Right lung (tissue), 5 donors: ENCODE measurements around the gene CXCR5. TPM values are rescaled to one million over a fixed set of nuclear protein-coding genes. Genes with fewer than 3 reads are reported as not detected.

Experiments used
- DNase-seq, 2 donors: peaks; one replicate each; pipeline ENCODE4 v3.0.0-alpha.2; 2013
- polyA plus RNA-seq, 5 donors: library from polyadenylated mRNA; unstranded; fragments of 120-200 nt; gene quantifications; one replicate each; pipeline versions ENCODE4 v1.2.1 to v1.2.3, GENCODE V29; 2013; ENCODE audit warnings: inconsistent platforms in 1 of 5, low replicate concordance in 1 of 5; ENCODE audit not compliant: insufficient read length in 5 of 5, insufficient read depth in 1 of 5

Gene CXCR5
- polyA plus RNA-seq, 5 donors, result not detected

DNA sequence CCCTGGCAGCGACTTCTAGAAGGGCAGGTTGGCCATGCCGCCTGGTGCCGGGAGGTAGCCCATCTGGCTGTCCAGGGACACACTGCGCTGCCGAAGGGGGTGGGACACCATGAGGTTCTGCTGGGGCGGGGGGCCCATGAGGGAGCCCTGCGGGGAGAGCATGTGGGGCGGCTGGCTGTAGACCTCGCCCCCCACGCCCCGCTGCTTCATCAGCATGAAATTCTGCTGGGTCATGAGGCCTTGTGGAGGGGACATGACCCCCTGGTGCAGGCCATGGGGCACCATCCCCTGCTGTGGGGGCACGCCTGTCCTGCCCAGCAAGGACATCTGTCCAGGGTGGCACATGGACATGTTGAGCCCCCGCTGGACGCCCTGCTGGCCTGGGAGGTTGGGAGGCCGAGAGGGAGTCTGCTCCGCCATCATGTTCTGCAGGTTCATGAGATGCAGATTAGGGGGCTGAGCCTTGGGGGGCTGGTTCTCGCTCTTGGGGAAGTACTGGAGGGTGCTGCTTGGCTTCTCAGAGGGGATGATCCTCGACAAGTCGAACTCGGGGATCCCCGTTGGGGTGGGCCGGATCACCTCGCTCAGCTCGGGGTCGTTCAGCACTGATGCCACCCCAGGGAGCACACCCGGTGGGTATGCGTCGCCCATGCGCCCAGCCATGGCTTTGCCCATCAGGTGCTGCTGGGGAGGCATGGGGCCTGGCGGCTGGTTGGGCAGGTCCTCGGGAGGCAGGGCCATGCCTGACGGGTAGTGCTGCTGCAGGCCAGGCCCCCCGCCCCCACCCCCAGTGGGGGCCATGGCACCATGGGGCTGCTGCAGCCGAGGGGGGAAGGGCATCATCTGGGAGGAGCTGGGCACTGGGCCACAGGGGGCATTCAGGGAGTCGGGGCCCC is 15.0 kb downstream of the CXCR5 start:
- no peak for DNase-seq

DNA sequence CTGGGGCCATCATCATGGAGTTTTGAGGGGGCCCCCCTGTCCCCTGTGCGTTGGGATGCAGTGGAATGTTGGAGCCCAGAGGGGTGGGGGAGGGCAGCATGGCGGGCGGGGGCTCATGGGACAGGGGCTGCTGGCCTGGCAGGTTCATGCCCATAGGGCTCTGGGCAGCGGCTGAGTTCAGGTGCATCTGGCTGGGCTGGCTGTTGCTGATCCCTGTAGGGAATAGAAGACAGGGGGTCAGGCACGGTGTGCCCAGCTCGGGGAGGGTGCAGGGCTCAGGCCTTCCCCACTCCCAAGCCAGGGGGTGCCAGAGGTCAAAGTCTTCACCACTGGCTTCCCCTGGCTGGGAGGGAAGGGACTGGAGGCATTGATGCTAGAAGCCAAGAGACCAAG is 15.6 kb downstream of the CXCR5 start:
- DNase-seq, result no peak

DNA sequence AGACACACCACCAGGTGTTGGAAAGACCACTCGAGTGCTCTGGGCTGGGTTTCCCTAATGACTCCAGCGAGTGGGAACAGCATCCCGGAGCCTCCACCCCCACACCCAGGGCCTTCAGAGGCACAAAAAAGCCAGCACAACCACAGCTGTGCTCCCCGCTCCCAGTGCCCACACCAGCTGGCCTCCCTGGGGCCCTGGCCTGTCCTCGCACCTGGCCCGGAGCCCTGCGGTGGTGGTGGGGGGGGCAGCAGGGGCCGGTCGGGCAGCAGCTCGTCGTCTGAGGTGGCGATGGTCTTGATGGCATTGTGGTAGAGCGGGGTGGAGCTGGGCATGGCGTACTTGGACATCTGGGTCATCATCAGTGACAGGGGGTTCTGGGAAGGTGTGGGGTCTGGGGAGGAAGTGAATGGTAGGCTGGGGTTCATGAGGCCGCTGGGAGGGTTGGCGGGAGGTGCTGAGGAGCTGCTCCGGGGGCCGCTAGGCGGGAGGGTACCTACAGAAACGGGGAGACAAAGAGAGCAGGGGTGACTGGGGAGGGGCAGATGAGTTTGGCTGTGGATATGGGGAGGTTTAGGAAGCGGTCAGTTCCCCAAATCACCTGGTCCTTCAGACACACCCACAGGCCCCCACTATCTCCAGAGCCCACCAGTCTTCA is 16.1 kb downstream of the CXCR5 start:
- no peak for DNase-seq

DNA sequence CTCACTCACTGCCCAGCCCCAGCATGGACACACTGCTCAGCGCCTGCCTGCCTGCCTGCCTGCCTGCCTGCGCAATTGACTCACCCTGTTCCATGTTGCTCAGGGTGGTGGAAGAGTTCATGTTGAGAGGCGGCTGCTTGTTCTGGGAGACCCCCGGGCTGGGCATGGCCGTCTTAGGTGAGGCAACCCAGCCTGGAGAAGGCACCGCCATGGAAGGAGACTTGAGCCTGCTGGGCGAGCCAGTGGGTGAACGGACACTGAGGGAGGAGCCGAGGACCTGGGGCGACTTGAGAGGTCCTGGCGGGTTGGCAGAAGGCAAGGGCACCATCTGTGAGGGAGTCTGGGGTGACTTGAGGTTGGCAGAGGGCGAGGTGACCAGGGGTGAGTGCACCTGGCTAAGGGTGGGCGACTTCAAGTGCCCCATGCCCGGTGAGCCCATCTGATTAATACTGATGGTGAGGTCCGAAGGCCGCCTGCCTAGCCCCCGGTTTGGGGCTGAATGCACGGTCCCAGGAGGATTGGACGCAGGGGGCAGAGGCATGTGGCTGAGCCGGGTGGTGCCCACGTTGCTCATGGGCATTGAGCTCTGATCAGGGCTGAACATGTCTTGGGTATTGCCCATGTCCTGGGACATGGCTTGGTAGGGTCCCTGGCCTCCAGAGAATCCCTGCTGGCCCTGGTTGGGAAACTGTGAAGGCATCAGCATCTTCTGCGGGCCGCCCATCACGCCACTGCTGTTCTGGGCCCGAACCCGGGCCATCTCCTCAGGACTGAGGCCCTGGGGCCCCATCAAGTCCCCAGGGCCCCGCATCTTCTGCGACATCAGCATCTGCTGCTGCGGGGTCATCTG is 17.1 kb downstream of the CXCR5 start:
- no peak for DNase-seq

DNA sequence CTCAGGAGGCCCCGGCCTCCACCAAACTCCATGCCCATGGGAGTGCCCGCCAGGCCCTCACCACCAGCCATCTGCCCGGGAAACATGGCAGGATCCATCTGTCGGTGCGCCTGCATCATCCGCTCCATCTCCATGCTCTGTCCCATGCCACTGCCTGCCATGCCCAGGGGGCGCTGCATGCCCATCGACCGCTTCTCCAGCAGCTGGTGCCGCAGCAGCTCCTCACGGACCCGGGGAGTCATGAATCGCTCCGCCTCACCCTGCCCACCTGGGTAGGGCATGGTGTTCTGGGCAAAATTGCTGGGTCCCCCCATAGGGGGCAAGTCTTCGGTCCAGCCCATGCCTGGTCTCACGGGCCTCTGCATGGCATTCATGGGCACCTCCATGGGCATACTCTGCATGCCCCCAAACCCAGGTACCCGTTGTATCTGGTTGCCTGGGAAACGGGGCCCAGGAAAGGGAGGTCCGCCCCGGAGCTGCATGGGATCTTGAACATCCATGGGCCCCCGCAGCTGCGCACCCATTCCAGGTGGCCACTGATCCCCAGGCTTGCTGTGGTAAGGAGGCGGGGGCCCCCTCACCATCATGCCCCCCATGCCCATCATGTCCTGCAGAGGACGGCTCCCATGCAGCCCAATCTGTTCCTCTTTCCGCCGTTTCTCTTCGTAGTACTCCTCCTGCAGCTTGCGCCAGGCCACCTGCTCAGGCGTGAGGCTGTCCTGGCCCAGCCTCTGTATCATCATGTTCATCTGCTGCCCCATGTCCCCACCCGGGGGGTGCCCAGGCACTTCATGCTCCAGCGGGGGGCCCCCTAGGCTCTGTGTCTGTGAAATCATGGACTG is 18.0 kb downstream of the CXCR5 start:
- DNase-seq, result no peak

DNA sequence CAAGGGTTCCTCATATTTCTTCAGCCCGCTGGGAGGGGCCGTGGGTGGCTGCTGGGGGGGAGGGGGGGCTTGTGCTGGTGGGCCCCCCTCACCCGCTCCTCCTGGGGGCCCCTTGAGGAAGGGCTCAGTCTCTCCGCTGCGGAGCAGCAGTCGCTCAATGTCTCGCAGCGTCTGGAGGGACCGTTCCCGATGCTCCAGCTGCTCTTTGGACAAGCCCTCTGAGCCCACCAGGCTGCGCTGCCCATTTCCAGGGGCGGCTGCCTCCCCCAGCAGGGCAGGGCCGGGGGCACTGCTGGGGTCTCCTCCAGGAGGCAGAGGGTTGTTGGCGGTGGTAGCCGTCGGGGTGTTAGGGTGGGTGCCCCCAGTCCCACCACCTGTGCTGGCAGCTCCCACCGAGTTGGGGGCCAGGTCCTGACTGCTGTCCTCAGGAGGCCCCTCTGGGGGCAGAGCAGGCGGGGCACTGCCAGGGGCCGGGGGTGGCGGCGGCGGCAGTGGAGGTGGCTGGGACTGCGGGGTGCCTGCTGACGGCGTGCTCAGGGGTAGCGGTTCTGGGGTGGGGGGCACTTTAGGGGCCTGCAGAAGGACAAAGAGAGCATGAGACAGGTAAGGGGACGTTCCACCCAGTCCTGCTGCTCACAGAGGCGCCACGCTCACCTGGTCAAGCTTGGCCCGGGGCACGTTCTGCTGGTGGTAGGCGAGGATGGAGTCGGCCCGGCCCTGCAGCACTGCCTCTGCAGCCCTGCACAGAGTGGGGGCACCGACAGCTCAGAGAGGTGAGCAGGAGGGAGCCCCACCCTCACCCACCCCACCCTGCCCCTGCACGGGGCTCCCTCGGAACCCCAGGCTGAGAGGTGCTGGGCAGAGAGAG is 18.9 kb downstream of the CXCR5 start:
- DNase-seq, result no peak

DNA sequence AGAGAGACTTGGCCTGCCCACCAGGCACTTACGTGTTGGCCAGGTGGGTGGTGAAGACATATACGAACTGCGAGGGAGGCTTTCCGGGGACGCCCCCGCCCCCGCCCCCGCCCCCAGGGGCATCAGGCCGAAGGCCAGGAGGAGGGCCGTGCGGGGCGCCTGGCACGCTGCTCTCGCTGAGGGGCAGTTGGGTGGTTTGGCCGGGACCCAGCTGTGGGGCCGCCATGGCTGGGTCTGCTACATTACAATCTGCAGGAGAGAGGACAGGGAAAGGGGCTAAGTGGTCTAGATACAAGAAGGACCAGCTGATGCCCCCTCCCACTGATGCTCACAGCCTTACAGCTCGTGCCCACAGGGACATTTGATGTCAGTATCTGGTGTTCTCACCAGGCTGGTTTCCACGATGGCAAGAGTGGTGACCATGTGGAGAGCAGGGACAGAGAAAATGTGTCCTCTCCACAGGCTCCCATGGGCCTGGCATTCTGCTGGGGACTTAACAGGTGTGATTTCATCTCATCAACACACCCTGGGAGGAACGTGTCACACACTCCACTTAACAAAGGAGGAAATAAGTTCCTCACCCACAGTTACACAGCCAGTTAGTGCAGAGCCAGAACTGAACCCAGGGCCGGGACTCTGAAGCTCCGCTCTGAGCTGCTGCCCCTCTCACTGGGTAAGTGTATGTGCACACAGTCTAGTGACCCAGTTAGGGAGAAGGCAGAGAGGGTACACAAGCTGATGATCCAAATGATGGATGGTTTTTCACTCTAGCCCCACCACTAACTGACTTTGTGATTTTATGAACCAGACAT is 19.7 kb downstream of the CXCR5 start:
- no peak for DNase-seq

DNA sequence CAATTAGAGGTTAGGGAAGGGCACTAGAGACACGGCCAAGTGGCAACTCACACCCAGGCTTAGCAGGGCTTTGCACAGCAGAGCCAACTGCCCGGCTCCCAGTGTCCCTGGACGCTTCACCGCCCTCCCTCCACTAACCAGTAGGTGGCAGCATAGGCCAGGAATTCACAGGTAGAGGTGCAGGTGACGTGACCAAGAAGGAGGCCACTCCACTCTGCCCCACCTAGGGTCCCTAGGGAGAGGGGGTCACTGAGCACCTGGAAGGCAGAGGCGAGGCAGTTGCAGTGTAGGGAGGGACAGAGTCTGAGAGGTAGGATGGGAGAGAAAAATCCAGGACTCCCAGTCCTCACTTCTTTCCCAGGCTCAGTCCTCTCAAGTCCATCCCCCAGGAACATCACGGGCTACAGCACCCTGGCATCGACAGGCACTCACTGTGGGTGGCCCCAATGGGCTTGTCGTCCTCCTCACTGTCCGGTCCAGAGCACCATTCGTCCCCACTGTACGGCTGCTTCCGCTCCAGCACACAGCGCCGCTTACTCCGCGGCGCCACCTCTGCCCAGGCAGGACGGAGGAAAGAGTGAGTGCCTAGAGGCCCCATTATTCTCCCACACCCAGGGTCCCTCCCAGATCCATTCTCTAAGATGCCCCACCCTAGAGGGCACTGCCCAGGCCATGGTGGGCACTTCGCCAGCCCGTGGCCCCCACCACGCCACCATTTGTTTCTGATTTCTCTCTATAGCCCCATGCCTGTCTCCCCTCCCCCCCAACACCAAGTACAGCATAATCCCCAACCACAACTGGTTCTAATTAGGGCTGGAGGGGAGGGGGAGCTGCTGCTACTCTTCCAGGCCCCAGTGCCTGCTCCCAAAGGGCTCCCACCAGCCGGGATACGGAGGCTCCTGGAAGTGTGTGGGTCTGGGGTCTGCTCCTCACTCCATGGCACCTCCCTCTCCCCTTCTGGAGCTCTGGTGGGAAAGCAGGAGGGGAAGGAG is 23.7 kb downstream of the CXCR5 start:
- peak; percentile 65 to 78 for DNase-seq

DNA sequence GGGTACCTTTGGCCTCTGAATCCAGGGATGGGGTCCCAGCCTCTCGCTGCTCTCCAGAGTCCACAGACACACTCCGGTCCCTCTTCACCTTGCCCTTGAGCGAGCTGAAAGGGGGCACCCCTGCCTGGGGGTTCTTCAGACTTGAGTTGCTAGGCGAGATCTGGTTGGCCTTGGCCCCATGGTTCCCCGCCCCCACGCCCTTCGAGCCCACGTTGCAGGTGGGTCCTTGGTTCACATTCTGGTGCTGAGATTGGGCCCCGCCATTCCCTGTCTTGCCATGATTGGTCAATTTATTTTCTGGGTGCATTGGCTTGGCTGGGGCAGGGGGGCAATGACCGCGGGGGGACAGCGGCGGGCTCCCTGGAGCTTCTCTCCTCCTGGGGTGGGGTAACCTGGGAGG is 24.6 kb downstream of the CXCR5 start:
- DNase-seq, result no peak

DNA sequence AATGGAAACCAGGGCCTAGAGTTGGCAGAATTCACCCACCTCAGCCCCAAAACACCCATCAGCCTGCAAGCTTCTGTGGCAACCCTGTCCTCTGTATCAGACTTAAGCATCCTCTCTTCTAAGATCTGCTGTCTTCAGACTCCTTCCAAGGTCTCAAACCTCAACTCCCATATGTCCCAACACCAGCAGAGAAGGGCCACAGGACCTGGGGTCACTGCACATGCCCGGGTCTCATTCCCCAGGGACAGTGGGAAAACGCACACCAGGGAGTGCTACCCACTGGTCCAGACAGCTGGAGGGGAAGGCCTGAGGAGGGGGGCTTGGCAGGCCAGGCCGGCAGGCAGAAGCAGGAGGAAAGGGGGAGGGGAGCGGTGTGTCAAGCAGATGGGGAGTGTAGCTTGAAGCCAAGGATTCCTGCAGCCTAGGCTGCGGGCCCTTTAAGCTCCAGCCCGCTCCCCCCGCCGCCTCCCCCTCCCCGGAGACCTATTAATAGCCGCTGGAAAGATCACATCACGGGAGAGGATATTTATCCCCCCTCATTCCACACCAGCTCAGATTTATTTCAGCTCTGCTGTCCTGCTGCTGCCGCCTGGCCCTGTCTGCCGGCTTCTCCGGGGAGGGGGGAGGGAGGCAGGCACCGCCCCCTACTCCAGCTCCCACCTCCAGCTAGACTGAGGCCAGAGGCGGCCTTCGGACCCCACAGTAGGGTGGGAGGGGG is 25.4 kb downstream of the CXCR5 start:
- peak; percentile 92 to 94 for DNase-seq

DNA sequence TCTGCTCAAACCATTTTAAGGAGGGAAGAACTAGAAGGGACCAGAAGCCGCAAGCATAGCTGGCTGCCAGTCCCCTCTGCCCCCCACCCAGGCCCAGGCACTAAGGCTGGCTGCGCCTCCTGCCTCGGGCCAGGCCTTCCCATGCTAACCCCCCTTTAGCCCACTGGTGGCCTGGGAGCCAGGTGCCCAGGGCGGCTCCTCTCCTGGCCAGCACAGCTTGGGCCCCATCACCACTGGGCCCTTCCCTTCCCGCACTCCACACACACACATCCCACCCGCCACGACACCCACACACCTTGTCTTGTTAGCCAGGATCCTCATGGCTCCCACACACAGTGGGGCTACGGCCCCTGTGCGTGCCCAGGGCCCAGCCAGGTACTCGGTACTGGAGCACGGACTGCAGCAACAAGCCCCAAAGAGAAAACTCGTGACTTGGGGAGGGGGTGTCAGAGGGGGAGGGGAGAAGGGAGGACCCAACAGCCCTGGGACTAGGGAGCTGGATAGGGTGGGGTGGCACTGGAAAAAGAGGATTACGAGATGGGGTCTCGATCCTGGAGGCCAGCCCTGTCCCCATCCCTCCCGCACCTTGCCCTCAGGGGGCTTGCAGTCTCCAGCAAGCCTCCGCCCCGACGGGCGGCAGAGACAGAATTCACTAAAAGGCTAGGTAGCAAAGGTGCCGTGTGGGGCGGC is 26.1 kb downstream of the CXCR5 start:
- no peak for DNase-seq

DNA sequence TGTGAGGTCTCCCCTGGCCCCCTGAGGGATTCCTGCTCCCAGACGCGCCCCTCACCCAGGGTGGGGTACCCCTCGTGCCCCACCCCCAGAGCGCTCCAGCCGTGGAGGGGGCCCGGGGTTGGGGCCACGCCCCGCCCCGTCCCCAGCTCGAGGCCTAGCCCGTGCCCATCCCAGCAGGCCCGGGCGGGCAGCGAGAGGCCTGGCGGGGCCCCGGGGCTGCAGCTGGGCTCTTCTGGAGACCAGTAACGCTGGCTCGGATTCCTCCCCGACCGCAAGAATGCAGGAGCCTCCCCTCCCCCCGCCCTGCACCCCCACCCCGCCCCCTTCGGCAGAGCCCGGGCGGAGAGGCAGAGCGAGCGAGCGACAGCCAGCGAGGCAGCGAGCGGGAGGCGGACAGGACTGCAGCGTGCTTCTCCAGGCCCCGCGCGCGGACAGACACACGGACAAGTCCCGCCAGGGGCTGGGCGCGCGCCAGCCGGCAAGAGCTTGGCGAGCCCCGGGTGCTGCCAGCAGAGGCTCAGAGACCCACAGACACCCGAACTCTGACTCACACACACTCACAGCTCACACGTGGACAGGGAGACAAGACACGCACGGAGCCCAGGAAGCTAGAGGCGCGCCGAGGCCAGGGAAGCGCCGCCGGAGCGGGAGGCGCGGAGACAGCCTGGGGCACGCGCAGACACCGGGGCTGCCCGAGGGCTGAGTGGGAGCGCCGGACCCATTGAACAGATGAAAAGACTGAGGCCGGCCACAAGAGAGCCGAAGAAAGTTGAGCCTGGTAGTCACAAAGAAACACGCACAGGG is 26.8 kb downstream of the CXCR5 start:
- peak; percentile 77 to 82 for DNase-seq

DNA sequence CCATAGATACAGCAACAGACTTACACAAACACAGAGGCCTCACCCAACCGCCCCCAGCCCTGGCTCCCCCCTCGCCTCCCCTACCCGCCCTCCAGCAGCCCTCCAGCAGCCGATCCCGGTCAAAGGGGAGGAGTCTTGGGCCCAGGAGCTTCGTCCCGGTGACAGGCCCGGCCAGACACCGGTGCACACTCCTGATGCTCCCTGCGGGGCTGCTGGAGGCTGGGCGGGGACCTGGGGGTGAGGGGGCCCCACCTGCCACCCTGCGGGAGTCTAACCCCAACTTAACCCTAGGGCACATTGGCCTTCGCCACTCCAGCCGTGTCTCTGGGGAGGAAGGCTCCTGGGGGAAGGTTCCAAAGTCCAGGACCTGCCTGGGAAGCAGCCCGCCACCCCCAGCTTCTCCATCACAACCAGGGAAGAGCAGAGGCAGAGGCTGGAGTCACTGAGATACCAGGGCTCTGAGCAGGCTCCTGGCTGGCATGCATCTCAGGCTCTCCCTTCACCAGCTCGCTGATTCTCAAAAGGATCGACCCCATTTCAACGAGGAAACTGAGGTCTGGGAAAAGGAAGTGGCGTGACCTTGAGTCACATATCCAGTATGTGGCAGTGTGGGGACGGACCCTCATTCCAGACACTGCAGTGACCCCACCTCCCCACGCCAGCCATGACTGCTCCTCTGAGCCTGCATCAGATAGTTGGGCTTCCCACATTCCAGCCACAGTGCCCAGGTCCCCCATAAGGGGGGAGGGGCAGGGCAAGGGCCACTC is 27.6 kb downstream of the CXCR5 start:
- DNase-seq, result no peak

DNA sequence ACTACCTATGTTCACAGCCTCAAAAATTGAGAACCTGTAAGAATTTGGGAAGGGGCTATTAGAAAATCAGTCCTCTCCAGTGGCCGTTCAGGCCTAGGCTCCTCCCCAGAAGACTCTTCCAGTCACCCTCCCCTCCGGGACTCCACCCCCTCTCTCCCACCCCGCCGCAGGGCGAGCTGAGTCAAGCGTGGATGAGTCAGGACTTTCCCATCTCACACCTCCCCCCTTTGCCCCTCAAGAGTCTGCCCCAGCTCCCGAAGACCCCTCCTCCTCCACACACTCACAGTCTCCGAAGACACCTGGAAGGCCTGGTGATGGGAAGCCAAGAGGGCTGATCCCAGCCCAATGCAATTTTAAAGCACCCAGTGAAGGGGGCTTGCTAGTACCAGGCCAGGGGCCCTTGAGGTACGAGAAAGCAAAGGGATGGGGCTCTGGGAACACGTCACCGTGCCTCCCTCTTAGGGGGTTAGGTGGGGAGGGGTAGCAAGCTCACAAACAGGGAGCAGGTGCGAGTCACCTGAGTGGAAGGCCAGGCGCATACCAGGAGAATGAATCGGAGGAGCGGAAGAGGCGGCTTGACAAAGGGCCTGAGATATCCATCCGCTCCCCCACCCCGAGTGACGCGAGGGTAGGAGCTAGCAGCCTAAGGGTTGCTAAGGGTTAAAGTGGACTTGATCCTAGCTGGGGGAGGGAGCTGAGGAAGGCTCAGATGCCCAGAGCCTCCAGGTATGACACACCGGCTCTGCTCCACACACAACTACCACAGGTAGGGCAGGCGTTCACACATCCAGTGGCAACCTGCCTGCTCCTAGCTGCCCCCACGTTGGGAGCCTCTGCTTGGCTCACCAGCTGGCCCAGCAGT is 28.4 kb downstream of the CXCR5 start:
- DNase-seq, result no peak
